Neural progenitor cell (in vitro differentiated cells): ENCODE data around the gene ALAD. TPM values are rescaled to one million over a fixed set of nuclear protein-coding genes. Genes with fewer than 3 reads are reported as not detected.

Experiments used
- DNase-seq: peaks from one replicate; pipeline ENCODE4 v3.0.0-alpha.2; 2016; ENCODE audit warnings: low spot score
- H2AFZ ChIP-seq: fragments of 200-600 bp; sonication (generic); replicated peaks from 2 replicates; pipeline ENCODE4 v1.6.1; 2016; ENCODE audit warnings: antibody characterized with exemption
- H3F3A ChIP-seq: fragments of 200-600 bp; sonication (generic); 2 replicates; pipeline ENCODE4 v1.6.1; 2016; ENCODE audit warnings: antibody characterized with exemption, low read depth
- H3K27ac ChIP-seq: fragments of 200-600 bp; sonication (generic); 2 replicates; pipeline ENCODE4 v1.5.1; 2016; ENCODE audit warnings: mild to moderate bottlenecking
- H3K27me3 ChIP-seq: fragments of 200-600 bp; sonication (generic); 2 replicates; pipeline ENCODE4 v1.6.1; 2016; ENCODE audit warnings: mild to moderate bottlenecking, moderate library complexity
- H3K36me3 ChIP-seq: fragments of 200-600 bp; sonication (generic); 2 replicates; pipeline ENCODE4 v1.5.1; 2016
- H3K4me1 ChIP-seq: fragments of 200-600 bp; sonication (generic); 2 replicates; pipeline ENCODE4 v1.6.1; 2016; ENCODE audit warnings: mixed run types
- H3K4me2 ChIP-seq: fragments of 200-600 bp; sonication (generic); 2 replicates; pipeline ENCODE4 v1.6.1; 2016
- H3K4me3 ChIP-seq: fragments of 200-600 bp; sonication (generic); 2 replicates; pipeline ENCODE4 v1.5.1; 2016
- H3K79me2 ChIP-seq: fragments of 200-600 bp; sonication (generic); 2 replicates; pipeline ENCODE4 v1.6.1; 2016; ENCODE audit warnings: low read depth
- H3K9ac ChIP-seq: fragments of 200-600 bp; sonication (generic); 2 replicates; pipeline ENCODE4 v1.6.1; 2016
- H3K9me3 ChIP-seq: fragments of 200-600 bp; sonication (generic); 2 replicates; pipeline ENCODE4 v1.5.1; 2016; ENCODE audit warnings: low read depth
- H4K20me1 ChIP-seq: fragments of 200-600 bp; sonication (generic); 2 replicates; pipeline ENCODE4 v1.6.1; 2016; ENCODE audit warnings: low read depth
- H3K27ac Mint-ChIP-seq: 3 replicates; pipeline ENCODE4 v1.8.0; 2021; ENCODE audit warnings: mixed read lengths
- H3K27me3 Mint-ChIP-seq: 2 replicates; pipeline ENCODE4 v1.8.0; 2022; ENCODE audit warnings: low read depth, mild to moderate bottlenecking, inconsistent platforms, moderate library complexity, mixed read lengths; ENCODE audit not compliant: insufficient read depth
- H3K36me3 Mint-ChIP-seq: 3 replicates; pipeline ENCODE4 v1.8.0; 2021; ENCODE audit warnings: mixed read lengths
- H3K4me1 Mint-ChIP-seq: 3 replicates; pipeline ENCODE4 v1.8.0; 2021; ENCODE audit warnings: mixed read lengths
- H3K4me3 Mint-ChIP-seq: 3 replicates; pipeline ENCODE4 v1.8.0; 2021; ENCODE audit warnings: mild to moderate bottlenecking, moderate library complexity, mixed read lengths
- H3K9me3 Mint-ChIP-seq: 3 replicates; pipeline ENCODE4 v1.8.0; 2020; ENCODE audit warnings: mixed read lengths
- EZH2 ChIP-seq: fragments of 200-600 bp; sonication (generic); IDR thresholded peaks from 2 replicates; pipeline ENCODE4 v1.6.1; 2017; ENCODE audit warnings: antibody characterized with exemption, mild to moderate bottlenecking, moderate library complexity
- EZH2phosphoT487 ChIP-seq: fragments of 200-600 bp; sonication (generic); IDR thresholded peaks from 2 replicates; pipeline ENCODE4 v1.6.1; 2017; ENCODE audit warnings: antibody characterized with exemption
- total RNA-seq: library from RNA; depleted of rRNA; stranded (reverse); fragments of >200 nt; gene quantifications from 2 replicates; pipeline ENCODE4 v1.2.3, GENCODE V29; 2015; ENCODE audit warnings: low replicate concordance
- TF ChIP-seq, protein P1 (sequence below): fragments of 200-600 bp; sonication (generic); IDR thresholded peaks from 2 replicates; pipeline ENCODE4 v1.5.1; 2017; ENCODE audit warnings: antibody characterized with exemption, mild to moderate bottlenecking

The ALAD gene
- total RNA-seq, 1 donor from 2014 or later = 17.4 TPM

DNA sequence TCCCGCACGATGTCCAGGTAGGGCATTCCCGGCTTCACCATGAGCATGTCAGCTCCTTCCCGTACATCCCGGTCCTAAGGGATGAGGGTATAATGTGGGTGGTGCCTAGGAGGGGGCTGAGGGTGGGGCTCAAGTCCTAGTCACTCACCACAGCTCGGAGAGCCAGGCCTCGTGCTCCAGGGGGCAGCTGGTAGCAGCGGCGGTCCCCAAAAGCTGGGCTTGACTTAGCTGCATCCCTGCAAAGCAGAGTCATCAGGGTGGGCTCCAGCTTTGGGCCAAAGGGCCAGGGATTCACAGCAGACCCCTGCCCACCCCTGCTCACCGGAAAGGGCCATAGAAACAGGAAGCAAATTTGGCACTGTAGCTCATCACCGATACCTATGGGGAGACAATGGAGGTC is 11.6 kb downstream of the ALAD start:
- H3K27me3 ChIP-seq = no peaks in the 10 kb centered on the region
- Mint-ChIP-seq H3K9me3 (no peaks in the 10 kb centered on the region), H3K27ac (no peak overlapping the region), H3K36me3 (peaks cover 20% of the 10 kb centered on the region), H3K4me3 (no peak overlapping the region), H3K27me3 (peaks cover 8% of the 10 kb centered on the region), H3K4me1 (no peaks in the 10 kb centered on the region)
- H3K9ac ChIP-seq = no peak overlapping the region
- no peak overlapping the region for H2AFZ ChIP-seq
- H3F3A ChIP-seq = no peaks in the 10 kb centered on the region
- H3K4me1 ChIP-seq = no peaks in the 10 kb centered on the region
- H3K9me3 ChIP-seq = no peaks in the 10 kb centered on the region
- H4K20me1 ChIP-seq = no peaks in the 10 kb centered on the region
- no peak overlapping the region for H3K4me3 ChIP-seq
- no peaks in the 10 kb centered on the region for H3K36me3 ChIP-seq
- no peak overlapping the region for H3K27ac ChIP-seq
- TF ChIP-seq EZH2 (no peak), EZH2phosphoT487 (no peak)
- TF ChIP-seq, protein P1, sequence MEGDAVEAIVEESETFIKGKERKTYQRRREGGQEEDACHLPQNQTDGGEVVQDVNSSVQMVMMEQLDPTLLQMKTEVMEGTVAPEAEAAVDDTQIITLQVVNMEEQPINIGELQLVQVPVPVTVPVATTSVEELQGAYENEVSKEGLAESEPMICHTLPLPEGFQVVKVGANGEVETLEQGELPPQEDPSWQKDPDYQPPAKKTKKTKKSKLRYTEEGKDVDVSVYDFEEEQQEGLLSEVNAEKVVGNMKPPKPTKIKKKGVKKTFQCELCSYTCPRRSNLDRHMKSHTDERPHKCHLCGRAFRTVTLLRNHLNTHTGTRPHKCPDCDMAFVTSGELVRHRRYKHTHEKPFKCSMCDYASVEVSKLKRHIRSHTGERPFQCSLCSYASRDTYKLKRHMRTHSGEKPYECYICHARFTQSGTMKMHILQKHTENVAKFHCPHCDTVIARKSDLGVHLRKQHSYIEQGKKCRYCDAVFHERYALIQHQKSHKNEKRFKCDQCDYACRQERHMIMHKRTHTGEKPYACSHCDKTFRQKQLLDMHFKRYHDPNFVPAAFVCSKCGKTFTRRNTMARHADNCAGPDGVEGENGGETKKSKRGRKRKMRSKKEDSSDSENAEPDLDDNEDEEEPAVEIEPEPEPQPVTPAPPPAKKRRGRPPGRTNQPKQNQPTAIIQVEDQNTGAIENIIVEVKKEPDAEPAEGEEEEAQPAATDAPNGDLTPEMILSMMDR = no peak
- no peaks in the 10 kb centered on the region for H3K79me2 ChIP-seq
- DNase-seq = no peak
- no peak overlapping the region for H3K4me2 ChIP-seq

DNA sequence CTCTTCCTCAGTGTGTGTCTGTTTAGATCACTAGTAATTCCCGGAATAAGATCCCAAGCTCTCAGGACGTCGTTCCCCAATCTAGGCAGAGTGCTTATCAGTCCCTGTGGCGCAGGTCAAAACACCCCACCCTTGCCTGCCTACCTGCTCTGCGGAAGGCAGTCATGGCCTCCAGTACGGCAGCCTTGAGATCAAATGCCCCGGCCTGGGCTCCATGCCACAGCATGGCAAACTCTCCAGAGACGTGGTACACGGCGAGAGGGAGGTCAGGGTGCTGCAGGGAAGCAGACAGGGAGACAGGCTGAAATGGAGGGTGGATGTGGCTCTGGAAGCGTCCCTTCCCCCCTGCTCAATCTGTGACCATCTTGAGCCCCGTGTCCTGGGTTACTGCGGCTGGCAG is 12.3 kb downstream of the ALAD start:
- Histone ChIP-seq H3K4me2 (no peak overlapping the region), H4K20me1 (no peaks in the 10 kb centered on the region), H3K27ac (no peak overlapping the region), H3K9ac (no peak overlapping the region), H3K4me3 (no peak overlapping the region), H3K9me3 (no peaks in the 10 kb centered on the region), H3K4me1 (no peaks in the 10 kb centered on the region), H3F3A (no peaks in the 10 kb centered on the region), H2AFZ (no peak overlapping the region), H3K79me2 (no peaks in the 10 kb centered on the region), H3K27me3 (no peaks in the 10 kb centered on the region), H3K36me3 (no peaks in the 10 kb centered on the region)
- no peaks in the 10 kb centered on the region for H3K4me1 Mint-ChIP-seq
- no peak for DNase-seq
- H3K4me3 Mint-ChIP-seq = no peak overlapping the region
- TF ChIP-seq EZH2 (no peak), EZH2phosphoT487 (no peak)
- TF ChIP-seq, protein P1 = no peak
- peaks cover 20% of the 10 kb centered on the region for H3K36me3 Mint-ChIP-seq
- no peak overlapping the region for H3K27ac Mint-ChIP-seq
- peaks cover 8% of the 10 kb centered on the region for H3K27me3 Mint-ChIP-seq
- no peaks in the 10 kb centered on the region for H3K9me3 Mint-ChIP-seq

- H3K9me3 ChIP-seq = no peaks in the 10 kb centered on the region
- H3K9ac ChIP-seq = no peak overlapping the region
- H3F3A ChIP-seq = no peaks in the 10 kb centered on the region
- Mint-ChIP-seq H3K36me3 (peaks cover 18% of the 10 kb centered on the region), H3K4me3 (peak overlapping the region; percentile 8), H3K4me1 (no peaks in the 10 kb centered on the region), H3K9me3 (no peaks in the 10 kb centered on the region), H3K27ac (no peak overlapping the region), H3K27me3 (peaks cover 10% of the 10 kb centered on the region)
- no peak for DNase-seq
- H3K4me1 ChIP-seq = no peaks in the 10 kb centered on the region
- no peaks in the 10 kb centered on the region for H3K79me2 ChIP-seq
- no peaks in the 10 kb centered on the region for H3K36me3 ChIP-seq
- H3K4me3 ChIP-seq = no peak overlapping the region
- H4K20me1 ChIP-seq = no peaks in the 10 kb centered on the region
- no peak overlapping the region for H2AFZ ChIP-seq
- H3K27me3 ChIP-seq = no peaks in the 10 kb centered on the region
- H3K4me2 ChIP-seq = no peak overlapping the region
- TF ChIP-seq, protein P1 = no peak
- H3K27ac ChIP-seq = no peak overlapping the region
Measured at GRCh38 chr9:113387560-113388230, 13.4 kb downstream of the ALAD start.
